Measurements from ENCODE around the gene COL23A1. TPM values are rescaled to one million over a fixed set of nuclear protein-coding genes. Genes with fewer than 3 reads are reported as not detected.

The COL23A1 gene
- total RNA-seq, 1 experiment from 2014 or later, result 0.18 TPM

DNA sequence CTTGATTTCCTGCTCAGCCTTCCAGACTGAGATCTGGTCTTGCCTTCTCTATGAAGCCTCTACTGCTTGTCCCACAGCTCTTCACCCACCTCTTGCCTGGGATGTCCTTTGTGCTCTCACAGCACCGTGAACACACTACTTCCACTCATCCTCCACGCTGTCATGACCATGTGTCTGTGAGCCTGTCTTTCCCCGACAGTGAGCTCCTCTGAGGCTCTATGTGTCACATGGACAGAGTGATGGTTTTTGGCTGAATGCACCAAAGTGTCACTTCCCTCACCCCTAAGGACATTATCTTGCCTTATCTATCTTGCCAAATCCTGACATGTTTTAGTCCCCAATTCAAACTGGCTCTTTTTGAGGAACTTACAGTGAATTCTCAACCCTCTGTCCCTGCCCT lies 368.9 kb downstream of the COL23A1 start:
- Mint-ChIP-seq H3K9me3 (ENCODE audit: unreplicated experiment) (no peaks in the 10 kb centered on the region), H3K27ac (ENCODE audit: unreplicated experiment) (peak overlapping the region; percentile 45), H3K27me3 (ENCODE audit: insufficient read depth, unreplicated experiment) (no peaks in the 10 kb centered on the region), H3K4me1 (ENCODE audit: low read depth, unreplicated experiment) (peaks cover 1% of the 10 kb centered on the region), H3K4me3 (ENCODE audit: unreplicated experiment) (no peak overlapping the region), H3K36me3 (ENCODE audit: insufficient read depth, unreplicated experiment) (peaks cover 84% of the 10 kb centered on the region)
- Histone ChIP-seq H3K36me3 (ENCODE audit: control insufficient read depth, insufficient read depth, low read length) (peaks cover 3% of the 10 kb centered on the region), H3K4me1 (peaks cover 10% of the 10 kb centered on the region), H3K4me3 (ENCODE audit: low read depth, low read length) (no peak overlapping the region), H3K9me3 (no peaks in the 10 kb centered on the region), H3K27me3 (replicated peaks; ENCODE audit: control insufficient read depth, insufficient read depth, low read length) (no peaks in the 10 kb centered on the region)
- BruUV-seq (replicated peaks), result no TSS peak
- CTCF ChIA-PET, result no interaction called here
- no peak for DNase-seq
- no peak for TF ChIP-seq CTCF (IDR thresholded peaks at IDR 0.05; ENCODE audit: insufficient read depth in 1 of 2, low read depth in 1 of 2, low read length in 1 of 2, severe bottlenecking in 1 of 2, unreplicated experiment in 1 of 2)
- POLR2A ChIA-PET, result interaction anchor here (0.8 kb wide), 1 partner anchor 10 kb away, joined by 4 read pairs; no protein-coding TSS in a partner anchor
- intact Hi-C loops (cut with micrococcal nuclease; ENCODE audit: unreplicated experiment), result no loop called here

DNA sequence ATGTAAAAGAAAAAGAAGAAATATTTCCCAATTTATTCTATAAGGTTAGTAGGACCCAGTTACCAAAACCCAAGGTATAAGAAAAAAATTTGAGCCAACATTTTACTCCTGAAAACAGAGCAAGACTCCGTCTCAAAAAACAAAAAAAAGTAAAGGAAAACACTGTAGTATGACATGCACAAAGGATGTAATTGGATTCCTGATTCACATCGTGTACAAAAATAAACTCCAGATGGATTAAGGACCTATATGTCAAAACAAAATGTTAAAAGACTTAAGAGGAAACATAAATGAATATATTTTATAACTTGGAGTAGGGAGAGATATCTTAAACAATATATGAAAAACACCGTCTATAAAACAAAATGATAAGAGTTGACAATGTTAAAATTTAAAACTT lies 371.4 kb downstream of the COL23A1 start:
- Histone ChIP-seq H3K36me3 (ENCODE audit: control insufficient read depth, insufficient read depth, low read length) (peaks cover 8% of the 10 kb centered on the region), H3K4me1 (peaks cover under 1% of the 10 kb centered on the region; the same call in 1 of the 2 replicates), H3K4me3 (ENCODE audit: low read depth, low read length) (no peak overlapping the region), H3K9me3 (no peaks in the 10 kb centered on the region), H3K27me3 (replicated peaks; ENCODE audit: control insufficient read depth, insufficient read depth, low read length) (no peaks in the 10 kb centered on the region)
- Mint-ChIP-seq H3K4me1 (ENCODE audit: low read depth, unreplicated experiment) (peaks cover 1% of the 10 kb centered on the region), H3K36me3 (ENCODE audit: insufficient read depth, unreplicated experiment) (peaks cover 88% of the 10 kb centered on the region), H3K9me3 (ENCODE audit: unreplicated experiment) (no peaks in the 10 kb centered on the region), H3K27me3 (ENCODE audit: insufficient read depth, unreplicated experiment) (no peaks in the 10 kb centered on the region), H3K4me3 (ENCODE audit: unreplicated experiment) (no peak overlapping the region), H3K27ac (ENCODE audit: unreplicated experiment) (no peak overlapping the region)
- intact Hi-C loops (cut with micrococcal nuclease; ENCODE audit: unreplicated experiment), result no loop called here
- ChIA-PET POLR2A (no interaction called here), CTCF (no interaction called here)
- no TSS peak for BruUV-seq (replicated peaks)
- TF ChIP-seq CTCF (IDR thresholded peaks at IDR 0.05; ENCODE audit: insufficient read depth in 1 of 2, low read depth in 1 of 2, low read length in 1 of 2, severe bottlenecking in 1 of 2, unreplicated experiment in 1 of 2), result no peak
- no peak for DNase-seq

DNA sequence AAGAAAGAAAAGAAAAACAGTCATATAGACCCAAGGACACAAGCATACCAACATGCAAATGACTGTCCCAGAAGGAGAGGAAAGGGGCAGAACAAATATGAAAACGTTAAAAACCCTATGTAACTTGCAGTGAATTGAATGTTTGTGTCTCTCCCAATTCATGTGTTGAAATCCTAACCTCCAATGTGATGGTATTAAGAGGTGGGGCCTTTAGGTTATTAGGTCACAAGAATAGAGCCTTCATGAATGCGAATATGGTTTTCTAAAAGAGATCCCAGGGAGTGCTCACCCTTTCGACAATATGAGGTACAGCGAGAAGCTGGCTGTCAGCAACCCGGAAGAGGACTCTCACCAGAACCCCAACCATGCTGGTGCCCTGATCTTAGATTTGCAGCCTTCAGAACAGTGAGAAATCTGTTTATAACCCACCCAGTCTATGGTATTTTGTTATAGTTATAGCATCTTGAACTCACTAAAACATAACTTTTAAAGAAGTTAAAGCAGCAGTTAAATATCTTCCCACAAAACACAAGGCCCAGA lies 371.9 kb downstream of the COL23A1 start:
- intact Hi-C loops (cut with micrococcal nuclease; ENCODE audit: unreplicated experiment), result no loop called here
- Histone ChIP-seq H3K27me3 (replicated peaks; ENCODE audit: control insufficient read depth, insufficient read depth, low read length) (no peaks in the 10 kb centered on the region), H3K4me3 (ENCODE audit: low read depth, low read length) (no peak overlapping the region), H3K9me3 (no peaks in the 10 kb centered on the region), H3K4me1 (no peaks in the 10 kb centered on the region), H3K36me3 (ENCODE audit: control insufficient read depth, insufficient read depth, low read length) (peaks cover 8% of the 10 kb centered on the region)
- Mint-ChIP-seq H3K4me1 (ENCODE audit: low read depth, unreplicated experiment) (peaks cover 7% of the 10 kb centered on the region), H3K4me3 (ENCODE audit: unreplicated experiment) (no peak overlapping the region), H3K36me3 (ENCODE audit: insufficient read depth, unreplicated experiment) (peaks cover 88% of the 10 kb centered on the region), H3K9me3 (ENCODE audit: unreplicated experiment) (no peaks in the 10 kb centered on the region), H3K27me3 (ENCODE audit: insufficient read depth, unreplicated experiment) (no peaks in the 10 kb centered on the region), H3K27ac (ENCODE audit: unreplicated experiment) (no peak overlapping the region)
- DNase-seq, result no peak
- no peak for TF ChIP-seq CTCF (IDR thresholded peaks at IDR 0.05; ENCODE audit: insufficient read depth in 1 of 2, low read depth in 1 of 2, low read length in 1 of 2, severe bottlenecking in 1 of 2, unreplicated experiment in 1 of 2)
- ChIA-PET POLR2A (interaction anchor here (0.6 kb wide), 1 partner anchor 13 kb away, joined by 5 read pairs; no protein-coding TSS in a partner anchor), CTCF (no interaction called here)
- no TSS peak for BruUV-seq (replicated peaks)

Data from Caco-2 (cell line).